Measurements from ENCODE around the gene SUGP2. TPM values are rescaled to one million over a fixed set of nuclear protein-coding genes. Genes with fewer than 3 reads are reported as not detected.

The SUGP2 gene
- total and polyA plus RNA-seq, 9 of the 15 experiments (the other 6 are each of a cell fraction or from before 2014, with no cell fraction given) = 13.1 to 101 (median 63.1) TPM

DNA sequence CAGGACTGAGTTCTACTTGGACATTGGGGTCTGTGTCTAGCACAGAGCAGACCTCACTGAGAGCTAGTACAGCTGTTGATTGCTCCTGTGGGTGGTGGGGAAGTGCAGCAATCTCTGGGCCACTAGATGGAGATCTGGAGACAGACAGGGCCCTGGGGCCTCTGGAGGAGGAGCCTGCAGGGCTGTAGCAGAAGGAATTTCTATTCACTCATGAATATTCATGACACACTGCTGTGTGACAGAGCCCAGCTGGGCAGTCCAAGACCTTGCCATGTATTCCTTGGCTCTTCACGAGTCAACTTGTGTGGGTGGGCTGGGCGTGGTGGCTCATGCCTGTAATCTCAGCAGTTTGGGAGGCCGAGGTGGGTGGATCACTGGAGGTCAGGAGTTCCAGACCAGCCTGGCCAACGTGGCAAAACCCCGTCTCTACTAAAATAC is 37.5 kb downstream of the SUGP2 start (continued):
- TF ChIP-seq MEF2A (IDR thresholded peaks at IDR 0.05; ENCODE audit: control insufficient read depth, low read depth, low read length) = no peak

DNA sequence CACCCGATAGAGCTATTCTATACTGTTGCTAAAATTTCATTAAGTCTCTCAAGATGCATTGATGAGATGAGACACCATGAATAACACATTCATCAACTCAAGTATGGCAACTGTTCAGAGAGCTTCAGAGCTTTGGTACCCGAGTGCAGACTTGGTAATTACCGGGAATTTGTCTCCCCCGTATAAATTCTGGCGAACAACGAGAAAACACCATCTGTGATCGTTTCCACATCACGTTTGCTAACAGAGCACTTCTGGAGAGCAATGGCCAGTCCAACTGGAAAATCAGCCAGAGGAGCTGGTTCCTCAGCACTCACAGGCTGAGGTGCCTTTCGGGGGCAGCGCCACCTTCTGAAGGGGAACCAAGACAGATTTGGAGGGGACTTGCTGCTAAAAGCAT is 40.2 kb downstream of the SUGP2 start:
- Histone ChIP-seq H3K27ac (ENCODE audit: extremely low read depth, low read depth, low read length) (no peak overlapping the region), H3K4me1 (replicated peaks in 1 of 2; ENCODE audit: control insufficient read depth in 2 of 2, insufficient read depth in 2 of 2, low read length in 2 of 2) (peaks cover 0 to 9% of the 10 kb centered on the region in 2 experiments; a peak in 1 of 5 replicates), H2AFZ (ENCODE audit: low read depth, low read length) (no peak overlapping the region), H3K9me3 (replicated peaks; ENCODE audit: control insufficient read depth, insufficient read depth, low read depth, low read length) (no peaks in the 10 kb centered on the region), H3K9me1 (ENCODE audit: control insufficient read depth, insufficient read depth, low read length) (no peaks in the 10 kb centered on the region), H4K20me1 (replicated peaks; ENCODE audit: control insufficient read depth, insufficient read depth, low read length) (0 out of 2 replicates have a peak, but pooled peaks cover 3% of the 10 kb centered on the region), H3K36me3 (ENCODE audit: control insufficient read depth, insufficient read depth, low read length) (peaks cover 66% of the 10 kb centered on the region; the same call in 2 of the 3 replicates), H3K79me2 (ENCODE audit: control insufficient read depth, insufficient read depth, low read length) (no peaks in the 10 kb centered on the region), H3K4me3 (no peak overlapping the region), H3K27me3 (ENCODE audit: control insufficient read depth in 2 of 2, insufficient read depth in 2 of 2, low read length in 2 of 2) (no peaks in the 10 kb centered on the region), H3K4me2 (ENCODE audit: insufficient read depth, low read length) (no peak overlapping the region), H3K9ac (ENCODE audit: insufficient read depth in 1 of 2, low read depth in 2 of 2, low read length in 2 of 2) (no peak overlapping the region)
- DNase-seq (ENCODE audit: extremely low read depth in 1 of 4, low spot score in 3 of 4) = no peak
- POLR2A ChIA-PET = interaction anchor here (0.6 to 1.2 kb wide), 2 partner anchors 14 to 24 kb away, joined by 3 to 4 read pairs; no protein-coding TSS in a partner anchor
- FAIRE-seq = no peak
- in situ Hi-C loops (cut with MboI) (no loop called here), intact Hi-C loops (cut with micrococcal nuclease) (no loop called here)
- BruUV-seq (replicated peaks) = no TSS peak
- TF ChIP-seq JUN (IDR thresholded peaks at IDR 0.05; ENCODE audit: borderline replicate concordance, low read depth, low read length) (no peak), JUN (CRISPR knock-in tag; IDR thresholded peaks at IDR 0.05; ENCODE audit: borderline replicate concordance) (no peak), ZNF253 (CRISPR knock-in tag; conservative IDR thresholded peaks at IDR 0.05) (no peak), DACH1 (IDR thresholded peaks at IDR 0.05; ENCODE audit: partially characterized antibody) (no peak), LARP7 (IDR thresholded peaks at IDR 0.05) (no peak), RAD51 (IDR thresholded peaks at IDR 0.05; ENCODE audit: borderline replicate concordance, low read depth) (no peak), ZNF316 (IDR thresholded peaks at IDR 0.05) (no peak)
- CTCF ChIA-PET (ENCODE audit: low intra/inter-chr PET ratio) = no interaction called here
- no peak for ATAC-seq
- 91% methylated on average over 9 of the region's 10 CpGs for WGBS (ENCODE audit: insufficient coverage, low coverage, missing lambda C conversion rate)

Measured in K562 (cell line).